Right forelimb (tissue), 1 donor: ENCODE results near the gene HK1.
"Not testable (repeated sequence)": the region's sequence is repeated elsewhere in the genome, so short reads cannot be mapped to it uniquely, and the experiment has no call there.

Experiments used
- DNase-seq: peaks from one replicate; pipeline ENCODE4 v3.0.0-alpha.2; 2018

HK1 gene

DNA sequence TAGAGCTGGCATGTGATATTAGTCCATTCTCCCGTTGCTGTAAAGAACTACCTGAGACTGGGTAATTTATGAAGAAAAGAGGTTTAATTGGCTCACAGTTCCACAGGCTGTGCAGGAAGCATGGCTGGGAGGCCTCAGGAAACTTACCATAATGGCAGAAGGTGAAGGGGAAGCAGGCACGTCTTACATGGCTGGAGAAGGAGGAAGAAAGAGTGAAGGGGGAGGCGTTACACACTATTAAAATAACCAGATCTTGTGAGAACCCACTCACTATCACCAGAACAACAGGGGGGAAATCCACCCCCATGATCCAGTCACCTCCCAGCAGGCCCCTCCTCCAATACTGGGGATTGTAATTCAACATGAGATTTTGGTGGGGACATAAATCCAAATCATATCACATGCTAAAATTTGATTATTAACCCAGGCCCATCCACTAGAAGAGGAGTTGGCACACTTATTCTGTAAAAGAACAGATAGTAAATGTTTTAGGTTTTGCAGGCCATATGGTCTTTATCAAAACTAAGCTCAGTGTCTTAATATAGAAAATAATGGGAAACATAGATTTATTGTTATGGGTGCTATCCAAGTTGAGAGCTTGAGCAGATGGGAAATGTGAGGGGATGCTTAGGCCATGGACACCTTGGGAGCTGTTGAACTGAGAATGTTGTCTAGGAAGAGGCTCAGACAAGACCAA lies 18.6 kb upstream of the HK1 start:
- DNase-seq = no peak

DNA sequence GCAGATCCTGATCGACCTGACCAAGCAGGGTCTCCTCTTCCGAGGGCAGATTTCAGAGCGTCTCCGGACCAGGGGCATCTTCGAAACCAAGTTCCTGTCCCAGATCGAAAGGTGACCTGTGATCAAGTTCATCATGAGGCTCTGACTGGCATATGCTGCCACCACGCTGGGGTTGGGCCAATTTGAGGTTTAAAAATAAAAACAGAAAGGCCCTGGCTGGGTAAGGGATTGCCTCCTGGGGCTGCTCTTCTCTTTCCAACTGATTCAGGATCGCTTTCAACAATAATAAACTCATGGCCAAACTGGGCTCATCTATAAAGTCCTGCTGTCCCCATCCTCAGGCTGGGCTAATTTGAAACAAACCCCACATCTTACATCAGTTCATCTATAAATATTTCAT lies 17.1 kb upstream of the HK1 start:
- DNase-seq = no peak

DNA sequence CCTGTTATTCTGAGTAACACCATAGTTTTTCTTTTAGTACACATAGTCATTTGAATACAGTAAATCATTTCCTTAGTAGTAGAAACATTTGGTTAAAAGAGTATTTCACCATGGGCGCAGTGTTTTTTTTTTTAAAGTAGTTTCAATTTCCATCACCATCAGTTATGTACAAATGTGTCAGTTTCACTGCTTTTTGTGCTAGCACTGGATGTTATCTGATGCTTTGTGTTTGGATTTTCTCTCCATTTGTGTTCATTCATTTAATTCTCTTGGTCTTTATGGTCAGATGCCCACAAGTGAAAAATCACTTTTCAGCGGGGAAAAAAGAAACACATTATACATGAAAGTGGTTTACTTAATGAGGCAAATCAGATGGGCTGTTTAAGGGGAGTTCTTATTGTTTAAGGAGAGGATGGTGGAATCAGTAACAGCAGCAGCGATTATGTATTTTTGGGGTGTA lies 16.0 kb upstream of the HK1 start:
- DNase-seq = no peak

DNA sequence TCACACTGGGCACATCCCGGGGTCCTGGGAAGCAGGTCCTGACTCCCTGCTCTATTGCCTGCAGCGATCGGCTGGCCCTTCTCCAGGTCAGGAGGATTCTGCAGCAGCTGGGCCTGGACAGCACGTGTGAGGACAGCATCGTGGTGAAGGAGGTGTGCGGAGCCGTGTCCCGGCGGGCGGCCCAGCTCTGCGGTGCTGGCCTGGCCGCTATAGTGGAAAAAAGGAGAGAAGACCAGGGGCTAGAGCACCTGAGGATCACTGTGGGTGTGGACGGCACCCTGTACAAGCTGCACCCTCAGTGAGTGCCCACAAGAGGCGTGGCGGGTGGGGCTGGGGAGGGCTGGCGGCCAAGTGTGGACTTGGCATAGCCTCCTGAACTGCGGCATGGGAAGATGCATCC lies 12.8 kb upstream of the HK1 start:
- no peak for DNase-seq

DNA sequence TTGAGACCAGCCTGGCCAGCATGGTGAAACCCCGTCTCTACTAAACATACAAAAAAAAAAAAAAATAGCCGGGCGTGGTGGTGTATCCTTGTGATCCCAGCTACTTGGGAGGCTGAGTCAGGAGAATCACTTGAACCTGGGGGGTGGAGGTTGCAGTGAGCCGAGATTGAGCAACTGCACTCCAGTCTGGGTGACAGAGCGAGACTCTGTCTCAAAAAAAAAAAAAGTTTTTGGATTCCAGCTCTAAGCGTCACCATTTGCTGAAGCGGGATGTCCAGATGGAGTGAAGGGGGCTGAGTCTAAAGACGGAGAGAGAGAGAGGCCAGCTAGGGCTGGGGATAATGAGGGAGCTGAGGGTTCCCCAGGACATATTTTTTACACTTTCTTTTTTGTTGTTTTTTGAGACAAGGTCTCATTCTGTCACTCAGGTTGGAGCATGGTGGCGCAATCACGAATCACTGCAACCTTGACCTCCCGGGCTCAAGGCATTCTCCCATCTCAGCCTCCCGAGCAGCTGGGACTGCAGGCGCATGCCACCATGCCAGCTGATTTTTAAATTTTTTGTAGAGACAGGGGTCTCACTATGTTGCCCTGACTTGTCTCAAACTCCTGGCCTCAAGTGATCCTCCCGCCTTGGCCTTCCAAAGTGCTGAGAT lies 9.4 kb upstream of the HK1 start:
- DNase-seq = no peak

DNA sequence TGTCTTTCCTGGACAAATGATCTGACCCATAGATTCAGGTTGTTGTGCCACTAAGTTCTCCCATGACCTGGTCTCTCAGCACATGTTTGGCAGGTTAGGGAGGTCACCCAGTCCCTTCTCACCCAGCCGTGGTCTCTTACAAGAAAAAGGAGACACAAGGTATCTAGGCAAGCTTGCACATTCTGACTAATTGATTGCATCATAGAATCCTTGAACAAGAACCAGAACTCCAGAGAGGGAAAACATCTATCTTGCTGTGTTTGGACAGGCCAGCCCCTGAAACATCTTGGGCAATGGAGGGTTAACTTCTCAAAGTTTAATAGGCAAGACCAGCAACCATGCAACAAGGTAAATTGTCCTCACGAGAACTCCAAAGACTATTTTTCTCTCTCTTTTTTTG lies 8.5 kb upstream of the HK1 start:
- DNase-seq = no peak

DNA sequence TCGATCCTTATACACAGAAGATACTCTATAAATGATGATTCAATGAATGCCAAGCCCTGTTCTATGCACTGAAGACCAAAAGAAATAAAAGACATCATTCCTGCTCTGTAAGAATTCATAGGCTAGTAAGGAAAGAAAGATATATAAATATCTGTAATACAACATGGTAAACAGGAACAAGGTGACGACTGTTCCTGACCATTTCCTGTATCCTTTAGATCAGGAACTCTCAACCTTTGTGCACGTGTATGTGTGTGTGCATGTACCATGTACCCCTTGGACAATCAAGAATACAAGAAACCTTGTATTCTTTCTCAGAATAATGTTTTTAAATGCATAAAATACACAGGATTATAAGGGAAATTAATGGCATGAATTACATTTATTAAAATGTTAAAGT lies 7.3 kb upstream of the HK1 start:
- DNase-seq = no peak

DNA sequence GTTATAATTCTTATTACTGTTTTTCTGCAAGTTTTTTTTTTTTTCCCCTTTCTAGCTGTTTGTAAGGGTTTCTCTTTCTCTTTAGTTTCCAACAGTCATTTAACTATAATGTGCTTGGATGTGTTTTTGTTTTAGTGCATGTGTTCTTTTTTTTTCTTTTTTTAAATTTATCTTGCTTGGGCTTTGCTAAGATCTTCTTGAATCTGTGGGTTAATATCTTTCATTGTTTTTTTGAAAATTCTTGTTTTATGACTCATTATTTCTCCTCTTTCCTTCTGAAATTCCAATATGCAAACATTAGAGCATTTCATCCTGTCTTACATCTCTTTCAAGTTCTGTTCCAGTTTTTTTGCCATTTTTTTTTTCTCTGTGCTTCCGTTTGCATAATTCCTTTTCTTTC lies 5.7 kb upstream of the HK1 start:
- DNase-seq = no peak

DNA sequence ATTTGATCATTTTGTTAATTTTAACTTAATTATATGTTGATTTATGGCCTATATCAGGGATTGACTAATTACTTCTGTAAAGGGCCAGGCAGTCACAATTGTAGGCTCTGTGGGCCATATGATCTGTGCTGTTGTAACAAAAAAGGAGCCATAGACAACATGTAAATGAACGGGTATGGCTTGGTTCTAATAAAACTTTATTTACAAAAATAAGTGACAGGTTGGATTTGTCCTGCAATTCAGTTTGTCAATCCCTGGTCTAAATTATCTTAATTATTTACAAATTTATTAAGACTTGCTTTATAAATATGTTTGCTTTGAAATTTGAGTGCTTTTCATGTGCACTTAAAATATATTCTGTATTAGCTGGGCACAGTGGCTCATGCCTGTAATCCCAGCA lies 2.9 kb upstream of the HK1 start:
- DNase-seq = no peak

DNA sequence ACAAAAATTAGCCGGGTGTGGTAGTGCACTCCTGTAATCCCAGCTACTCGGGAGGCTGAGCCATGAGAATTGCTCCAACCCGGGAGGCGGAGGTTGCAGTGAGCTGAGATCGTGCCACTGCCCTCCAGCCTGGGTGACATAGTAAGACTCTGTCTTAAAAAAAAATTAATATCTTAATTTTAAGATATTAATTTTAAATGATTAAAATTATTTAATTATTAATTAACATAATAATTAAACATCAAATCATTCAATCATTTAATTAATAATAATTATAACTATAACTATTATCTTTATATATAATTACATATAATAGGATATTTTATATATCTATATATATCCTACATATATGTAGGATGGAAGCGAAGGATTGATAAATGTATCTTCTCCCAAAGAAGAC lies 1.8 kb upstream of the HK1 start:
- DNase-seq = no peak

DNA sequence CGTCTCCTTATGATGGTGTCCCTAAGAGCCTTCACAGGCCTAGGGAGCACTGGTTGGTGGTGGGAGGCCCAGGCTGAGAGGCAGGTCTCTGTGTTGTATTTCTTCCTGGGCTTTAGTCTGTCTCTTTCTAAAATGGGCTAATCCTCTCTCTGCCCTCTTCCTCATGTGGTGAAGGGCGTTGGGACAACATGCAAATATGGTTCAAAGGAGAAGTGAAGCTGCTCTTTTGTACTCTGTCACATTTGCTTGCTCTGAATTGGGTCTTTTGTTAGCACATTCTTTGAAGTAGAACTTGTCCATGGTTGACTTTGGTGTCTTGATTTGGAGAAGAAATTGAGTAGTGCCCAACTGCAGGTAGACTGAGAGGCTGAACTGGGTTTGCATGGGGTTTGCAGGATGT lies 814 bp downstream of the HK1 start:
- no peak for DNase-seq

DNA sequence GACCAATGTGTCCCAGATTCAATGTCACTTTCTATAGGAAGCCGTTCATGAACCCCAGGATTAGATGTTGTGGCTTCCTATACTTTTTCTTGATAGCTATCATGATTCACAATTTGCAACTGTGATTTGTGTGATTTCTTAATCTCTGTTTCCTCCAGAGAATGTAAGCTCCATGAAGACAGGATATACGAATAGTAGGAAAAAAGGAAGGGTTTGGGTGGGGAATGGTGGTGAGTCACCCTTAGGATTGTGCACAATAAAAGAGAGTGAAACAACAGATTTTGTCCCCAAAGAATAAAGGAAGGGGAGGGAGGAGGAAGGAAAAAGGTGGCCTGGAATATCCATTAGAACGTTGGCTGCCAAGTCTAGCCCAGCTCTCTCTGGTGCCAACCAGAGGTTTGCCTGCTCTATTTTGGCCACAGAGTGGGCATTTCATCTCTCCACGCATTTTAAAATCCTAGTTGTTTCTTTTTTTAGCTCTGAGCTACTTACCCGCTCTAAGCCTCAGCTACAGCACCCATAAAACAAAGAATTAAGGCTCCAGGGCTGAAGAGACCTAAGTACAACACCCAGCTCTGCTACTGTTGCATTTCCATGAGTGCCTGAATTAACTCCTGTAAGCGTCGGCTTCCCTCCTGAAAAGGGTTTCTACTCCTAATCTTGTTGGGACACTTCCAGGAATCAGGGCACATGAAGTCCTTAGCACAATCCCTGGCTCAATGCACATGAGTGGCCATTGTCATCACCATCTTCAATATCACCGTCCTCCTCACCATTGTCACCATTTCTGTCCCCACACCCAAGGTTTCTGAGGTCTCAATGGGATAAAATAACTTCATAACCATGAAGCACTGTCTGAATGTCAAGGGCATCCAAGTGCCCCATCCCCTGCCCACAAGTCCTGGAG lies 3.5 kb downstream of the HK1 start:
- no peak for DNase-seq

DNA sequence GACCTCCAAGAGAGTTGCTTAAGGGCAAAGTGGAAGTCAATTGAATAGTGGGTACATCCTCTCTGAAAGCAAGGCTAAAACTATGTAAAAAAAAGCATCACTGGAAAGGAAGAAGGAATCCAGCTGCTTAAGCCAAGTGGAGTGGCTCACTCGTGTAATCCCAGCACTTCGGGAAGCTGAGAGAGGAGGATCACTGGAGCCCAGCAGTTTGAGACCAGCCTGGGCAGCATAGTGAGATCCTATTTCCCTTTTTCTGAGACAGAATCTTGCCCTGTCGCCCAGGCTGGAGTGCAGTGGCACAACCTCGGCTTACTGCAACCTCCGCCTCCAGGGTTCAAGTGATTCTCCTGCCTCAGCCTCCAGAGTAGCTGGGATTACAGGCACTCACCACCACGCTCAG lies 6.1 kb downstream of the HK1 start:
- not testable (repeated sequence) for DNase-seq

DNA sequence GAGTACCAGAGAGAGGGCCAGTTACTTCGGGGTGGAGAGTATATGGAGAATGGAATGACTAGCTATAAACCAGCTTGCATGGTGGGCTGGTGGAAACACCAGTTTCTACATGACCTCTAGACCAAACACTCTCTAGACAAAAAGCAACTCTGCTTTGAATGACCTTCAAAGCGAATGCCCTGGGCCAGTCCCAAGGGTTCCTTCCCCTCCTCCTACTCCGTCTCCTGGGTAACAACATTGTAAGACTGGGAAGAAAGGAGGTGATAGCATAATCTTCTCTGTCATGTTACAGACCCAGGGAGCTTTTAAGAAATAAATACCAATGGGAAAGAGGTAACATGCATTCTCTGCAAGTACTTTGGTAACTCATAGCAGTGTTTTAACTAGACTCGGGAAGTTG lies 7.4 kb downstream of the HK1 start:
- no peak for DNase-seq

DNA sequence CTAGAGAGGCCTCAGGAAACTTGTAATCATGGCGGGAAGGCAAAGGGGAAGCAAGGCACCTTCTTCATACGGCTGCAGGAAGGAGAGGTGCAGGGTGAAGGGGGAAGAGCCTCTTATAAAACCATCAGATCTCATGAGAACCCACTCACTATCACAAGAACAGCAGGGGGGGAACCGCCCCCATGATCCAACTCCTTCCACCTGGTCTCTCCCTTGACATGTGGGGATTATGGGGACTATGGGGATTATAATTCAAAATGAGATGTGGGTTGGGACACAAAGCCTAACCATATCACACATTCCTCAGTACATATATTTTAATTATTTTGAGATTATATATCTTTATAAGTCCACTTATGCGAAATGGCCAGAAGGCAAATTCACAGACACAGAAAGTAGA lies 8.9 kb downstream of the HK1 start:
- no peak for DNase-seq

DNA sequence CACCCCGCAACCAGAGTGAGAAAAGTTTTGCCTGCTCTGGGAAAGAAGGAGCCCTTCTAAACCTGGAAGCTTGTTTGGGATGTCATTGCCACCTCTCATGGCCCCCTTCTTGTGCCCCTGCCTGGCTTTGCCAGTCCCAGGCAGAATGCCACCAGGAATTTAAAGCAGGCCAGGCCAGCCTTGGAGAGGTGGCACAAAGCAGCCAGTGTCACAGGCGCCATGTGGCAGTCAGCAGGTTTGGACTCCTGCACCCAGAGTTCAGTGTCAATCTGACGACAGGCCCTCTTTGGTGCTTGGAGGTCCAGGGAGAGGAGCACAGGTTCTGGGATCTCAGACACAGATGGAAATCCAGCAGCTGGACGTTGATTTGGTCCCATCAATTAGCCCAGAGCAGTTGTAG lies 12.7 kb downstream of the HK1 start:
- no peak for DNase-seq

DNA sequence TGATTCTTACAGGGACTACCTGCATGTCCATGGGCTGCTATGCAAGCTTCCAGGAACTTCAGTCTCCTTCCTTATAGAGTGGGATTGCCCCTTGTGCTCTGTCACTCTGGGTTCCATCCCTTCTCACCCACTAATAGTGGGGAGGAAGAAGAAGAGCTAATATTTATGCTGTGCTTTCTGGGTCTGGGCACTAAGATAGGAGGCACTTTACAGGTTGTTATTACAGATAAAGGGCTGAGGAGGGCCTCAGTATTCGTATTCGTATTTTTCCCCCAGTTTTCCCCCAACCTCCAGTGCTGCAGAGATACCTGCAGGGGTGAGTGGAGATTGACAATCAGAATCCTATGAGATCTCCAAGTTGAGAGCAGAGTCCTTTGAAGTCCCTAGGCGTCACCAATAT lies 14.2 kb downstream of the HK1 start:
- DNase-seq = no peak

DNA sequence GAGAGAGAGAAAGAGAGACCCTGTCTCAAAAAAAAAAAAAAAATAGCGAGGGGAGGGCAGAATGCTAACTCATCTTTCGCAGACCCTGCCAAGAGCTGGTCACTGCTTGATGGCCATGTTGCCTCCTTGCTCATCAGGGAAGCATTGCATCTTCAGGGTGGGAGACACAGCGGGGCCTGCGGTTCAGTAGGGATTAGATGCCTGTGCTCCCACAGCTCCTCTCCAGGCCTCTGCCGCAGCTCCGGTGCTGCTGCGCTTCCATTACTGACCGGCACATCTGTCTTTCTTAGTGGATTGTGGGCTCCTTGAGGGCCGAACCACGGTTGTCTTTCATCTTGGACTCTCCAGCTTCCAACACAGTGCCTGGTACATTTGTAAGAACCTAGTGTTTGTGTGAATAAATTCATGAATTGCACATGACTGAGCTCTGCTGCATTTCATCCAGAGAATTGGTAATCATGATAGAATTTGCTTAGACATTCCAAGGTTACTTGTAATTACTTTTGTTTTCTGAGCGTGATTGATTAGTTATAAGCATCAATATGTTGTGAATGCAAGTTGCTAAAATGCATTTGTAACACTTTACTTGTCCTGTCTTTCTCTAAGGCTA lies 16.8 kb downstream of the HK1 start:
- DNase-seq = no peak

DNA sequence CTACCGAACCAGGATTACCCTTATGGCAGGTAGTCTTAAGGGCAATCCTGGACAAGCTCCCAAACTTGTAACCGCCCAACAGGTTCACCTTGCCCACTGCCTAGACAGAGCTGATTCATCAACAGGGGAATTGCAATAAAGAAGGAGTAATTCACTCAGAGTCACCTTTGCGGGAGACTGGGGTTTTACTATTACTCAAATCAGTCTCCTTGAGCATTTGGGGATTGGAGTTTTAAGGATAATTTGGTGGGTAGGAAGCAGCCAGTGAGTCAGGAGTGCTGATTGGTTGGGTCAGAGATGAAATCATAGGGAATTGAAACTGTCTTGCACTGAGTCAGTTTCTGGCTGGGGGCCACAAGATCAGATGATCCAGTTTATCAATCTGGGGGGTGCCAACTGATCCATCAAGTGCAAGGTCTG lies 25.3 kb downstream of the HK1 start:
- DNase-seq = no peak

DNA sequence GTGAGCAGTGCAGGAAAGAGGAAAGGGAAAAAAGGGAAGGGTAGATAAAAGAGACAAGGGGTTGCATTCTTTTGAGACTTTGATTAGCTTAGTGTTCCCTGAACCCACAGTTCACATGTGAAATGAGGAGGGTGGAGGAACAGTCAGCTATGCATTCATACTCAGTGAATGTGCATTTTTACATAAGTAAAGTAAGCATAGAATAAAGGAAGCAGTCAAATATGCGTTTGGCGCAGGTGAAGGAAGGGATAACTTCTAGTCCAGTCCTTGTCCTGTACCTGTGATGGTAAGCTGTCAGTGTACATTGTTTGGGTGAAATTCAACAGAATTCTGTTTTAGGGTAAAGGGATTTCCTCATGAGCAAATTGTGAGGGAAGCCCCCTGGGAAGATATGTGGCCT lies 28.1 kb downstream of the HK1 start:
- no peak for DNase-seq

DNA sequence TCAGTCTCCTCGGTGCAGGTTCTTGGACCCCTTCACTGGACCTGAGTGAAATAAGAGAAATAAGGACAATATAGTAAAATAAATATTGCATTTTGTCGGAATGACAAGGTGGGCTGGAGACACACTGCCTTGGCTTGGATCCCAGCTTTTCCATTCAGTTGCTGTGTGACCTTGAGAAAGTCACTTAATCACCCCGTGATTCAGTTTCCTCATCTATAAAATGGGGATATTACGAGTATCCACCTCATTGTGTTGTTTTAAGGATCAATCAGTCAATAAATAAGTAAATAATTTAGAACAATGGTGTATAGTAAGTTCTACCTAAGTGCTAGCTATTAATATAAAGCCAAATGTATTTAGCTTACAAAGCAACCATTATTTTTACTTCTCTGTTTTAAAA lies 29.1 kb downstream of the HK1 start:
- no peak for DNase-seq

DNA sequence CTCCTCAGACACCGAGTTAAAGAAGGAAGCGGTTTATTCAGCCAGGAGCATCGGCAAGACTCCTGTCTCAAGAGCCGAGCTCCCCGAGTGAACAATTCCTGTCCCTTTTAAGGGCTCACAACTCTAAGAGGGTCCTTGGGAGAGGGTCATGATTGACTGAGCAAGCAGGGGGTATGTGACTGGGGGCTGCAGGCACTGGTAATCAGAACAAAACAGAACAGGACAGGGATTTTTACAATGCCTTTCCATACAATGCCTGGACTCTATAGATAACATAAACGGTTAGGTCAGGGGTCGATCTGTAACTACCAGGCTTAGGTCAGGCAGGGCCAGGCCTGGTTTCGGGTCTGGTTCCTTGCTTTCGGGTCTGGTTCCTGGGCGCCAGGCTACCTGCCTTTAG lies 30.0 kb downstream of the HK1 start:
- not testable (repeated sequence) for DNase-seq

DNA sequence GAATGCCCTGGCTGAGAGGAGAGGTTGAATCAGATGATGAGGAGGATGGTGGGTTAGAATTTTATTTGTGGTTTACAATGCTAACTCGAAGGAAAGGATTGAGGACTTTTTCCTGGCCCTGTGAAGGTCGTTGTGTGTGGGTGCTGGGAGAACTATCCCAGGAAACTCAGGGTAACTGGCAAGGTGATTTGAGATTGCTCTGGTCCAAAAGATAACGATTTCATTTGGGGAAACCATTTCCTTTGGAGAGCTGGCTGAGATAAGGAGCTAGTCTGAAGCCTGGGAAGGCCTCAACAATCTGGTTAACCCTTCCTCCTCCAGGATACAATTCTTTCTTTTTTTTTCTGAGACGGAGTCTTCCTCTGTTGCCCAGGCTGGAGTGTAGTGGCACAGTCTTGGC lies 33.0 kb downstream of the HK1 start:
- no peak for DNase-seq

DNA sequence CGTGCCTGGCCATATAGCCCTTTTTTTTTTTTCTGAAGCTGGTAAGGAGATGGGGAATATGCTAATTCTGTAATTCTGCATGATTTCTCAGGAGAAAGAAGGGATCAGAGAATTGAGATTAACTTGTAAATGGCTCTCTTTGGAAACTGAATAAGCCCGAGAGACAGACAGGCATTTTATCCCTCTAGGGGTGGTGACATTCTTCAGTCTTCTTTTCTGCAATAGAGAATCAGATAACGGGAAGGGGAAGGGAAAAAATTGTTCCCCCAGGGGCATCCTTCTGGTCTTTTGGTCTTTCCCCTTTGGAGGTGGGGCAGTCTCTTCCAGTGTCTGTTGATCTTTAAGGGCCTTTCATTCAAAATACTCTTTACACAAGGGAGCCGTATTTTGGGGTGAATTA lies 34.2 kb downstream of the HK1 start:
- no peak for DNase-seq
